Measurements from ENCODE around the gene MRTFA.
"Not testable (repeated sequence)": the region's sequence is repeated elsewhere in the genome, so short reads cannot be mapped to it uniquely, and the experiment has no call there.

MRTFA gene

DNA sequence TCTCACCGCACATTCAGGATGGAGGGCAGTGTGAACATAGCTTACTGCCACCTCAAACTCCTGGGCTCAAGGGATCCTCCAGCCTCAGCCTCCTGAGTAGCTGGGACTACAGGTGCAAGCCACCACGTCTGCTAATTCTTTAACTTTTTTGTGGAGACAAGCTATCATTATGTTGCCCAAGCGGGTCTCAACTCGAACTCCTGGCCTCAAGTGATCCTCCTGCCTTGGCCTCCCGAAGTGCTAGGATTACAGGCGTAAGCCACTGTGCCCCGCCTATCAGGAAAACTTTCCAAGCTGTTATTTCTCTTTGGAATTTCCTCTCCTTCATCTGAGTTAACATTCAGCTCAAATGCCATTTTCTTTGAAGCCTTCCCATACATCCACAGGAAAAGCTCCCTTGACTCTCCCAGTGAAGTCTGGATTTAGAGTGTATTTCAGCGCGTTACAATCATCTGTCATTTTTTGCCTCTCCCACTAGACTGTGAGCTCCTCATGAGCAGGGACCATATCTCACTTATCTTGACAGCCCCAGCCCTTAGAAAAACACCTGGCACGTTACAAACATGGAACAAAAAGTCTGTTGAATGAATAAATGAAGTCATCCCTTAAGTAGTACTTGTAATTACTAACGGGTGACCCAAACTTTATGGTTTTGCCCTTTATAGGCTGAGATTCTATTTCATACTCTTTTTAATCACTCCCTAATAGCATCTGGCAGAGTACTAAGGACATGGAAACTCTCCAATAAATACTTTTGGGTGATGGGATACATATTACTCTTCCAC, 2.2 kb downstream of the MRTFA start:
- no peak for DNase-seq (ENCODE audit: low read depth)
- H3K4me3 ChIP-seq (ENCODE audit: low read depth, low read length), result no peak overlapping the region

DNA sequence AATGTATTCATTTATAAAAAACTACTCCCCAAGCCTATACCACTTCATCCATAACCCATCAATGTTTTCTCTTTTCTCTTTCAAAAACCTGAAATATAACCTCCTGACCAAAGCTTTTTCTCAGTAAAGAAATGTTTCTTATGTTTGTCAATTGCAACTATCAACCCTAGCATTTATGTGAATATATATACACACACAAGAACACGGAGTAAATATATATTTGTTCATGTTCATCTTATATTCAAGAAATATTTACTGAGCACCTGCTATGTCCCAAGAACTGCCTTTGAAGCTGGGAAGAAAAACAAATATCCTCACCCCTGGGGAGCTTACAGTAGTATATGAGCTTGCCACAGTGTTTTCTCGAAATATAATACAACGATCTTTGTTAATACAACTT, 3.5 kb downstream of the MRTFA start:
- H3K4me3 ChIP-seq (ENCODE audit: low read depth, low read length), result no peak overlapping the region
- no peak for DNase-seq (ENCODE audit: low read depth)

- DNase-seq (ENCODE audit: low read depth), result no peak
- H3K4me3 ChIP-seq (ENCODE audit: low read depth, low read length), result no peak overlapping the region
Observed at GRCh38 chr22:40631925-40632324, 4.6 kb downstream of the MRTFA start.

- DNase-seq (ENCODE audit: low read depth), result no peak
- H3K4me3 ChIP-seq (ENCODE audit: low read depth, low read length), result no peak overlapping the region
Observed at GRCh38 chr22:40628354-40629042, 8.0 kb downstream of the MRTFA start.

GRCh38 chr22:40627612-40628011, 8.9 kb downstream of the MRTFA start:
- H3K4me3 ChIP-seq (ENCODE audit: low read depth, low read length), result no peak overlapping the region
- no peak for DNase-seq (ENCODE audit: low read depth)

DNA sequence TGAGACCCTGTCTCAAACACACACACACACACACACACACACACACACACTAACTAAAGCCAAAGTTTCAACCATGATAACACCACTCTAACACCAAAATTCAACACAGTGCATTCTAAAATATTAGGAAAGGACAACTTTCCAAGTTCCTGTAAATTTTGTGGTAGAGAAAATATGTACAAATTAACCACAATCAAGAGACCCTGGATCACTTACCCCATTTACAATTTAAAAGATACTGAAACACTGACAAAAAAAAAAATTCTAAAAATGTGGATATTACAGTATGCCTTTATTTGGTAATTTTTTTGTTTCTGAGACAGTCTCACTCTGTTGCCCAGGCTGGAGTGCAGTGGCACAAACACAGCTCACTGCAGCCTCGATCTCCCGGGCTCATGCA, 9.7 kb downstream of the MRTFA start:
- no peak overlapping the region for H3K4me3 ChIP-seq (ENCODE audit: low read depth, low read length)
- no peak for DNase-seq (ENCODE audit: low read depth)

DNA sequence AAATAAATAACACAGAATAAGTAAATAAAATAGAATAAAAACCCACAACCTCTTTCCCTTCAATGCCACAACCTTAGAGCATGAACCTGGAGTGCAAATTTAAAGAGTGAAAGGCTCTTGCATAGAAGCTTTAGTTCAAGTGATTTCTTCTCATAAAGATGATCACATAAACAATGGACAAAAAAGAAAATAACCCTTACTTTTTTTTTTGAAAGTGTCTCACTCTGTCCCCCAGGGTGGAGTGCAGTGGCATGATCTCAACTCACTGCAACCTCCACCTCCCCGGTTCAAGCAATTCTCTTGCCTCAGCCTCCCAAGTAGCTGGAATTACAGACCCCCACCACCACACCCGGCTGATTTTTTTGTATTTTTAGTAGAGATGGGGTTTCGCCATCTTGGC, 10.7 kb downstream of the MRTFA start:
- not testable (repeated sequence) for DNase-seq (ENCODE audit: low read depth); H3K4me3 ChIP-seq (ENCODE audit: low read depth, low read length)

- not testable (repeated sequence) for H3K4me3 ChIP-seq (ENCODE audit: low read depth, low read length); DNase-seq (ENCODE audit: low read depth)
Observed at GRCh38 chr22:40625281-40625680, 11.2 kb downstream of the MRTFA start.

DNA sequence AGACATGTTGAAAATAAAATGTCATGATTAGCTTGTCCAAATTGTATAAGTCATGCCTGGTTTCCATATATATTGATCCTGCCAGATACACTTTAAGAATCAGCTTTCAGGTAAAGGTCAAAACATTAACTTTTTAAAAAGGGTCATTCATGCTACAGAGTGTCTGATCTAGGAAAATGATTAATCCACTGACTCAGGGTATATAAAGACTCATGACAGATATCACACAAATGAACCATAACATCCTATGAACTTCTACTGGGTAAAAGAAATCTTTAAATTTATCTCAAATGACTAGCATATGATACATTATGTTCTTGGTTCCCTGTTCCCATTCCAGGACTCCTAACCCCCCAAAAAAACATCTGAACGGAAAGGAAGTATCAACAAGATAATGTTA, 11.7 kb downstream of the MRTFA start:
- DNase-seq (ENCODE audit: low read depth), result no peak
- no peak overlapping the region for H3K4me3 ChIP-seq (ENCODE audit: low read depth, low read length)

GRCh38 chr22:40621309-40622151, 15.0 kb downstream of the MRTFA start:
- no peak for DNase-seq (ENCODE audit: low read depth)
- no peak overlapping the region for H3K4me3 ChIP-seq (ENCODE audit: low read depth, low read length)

DNA sequence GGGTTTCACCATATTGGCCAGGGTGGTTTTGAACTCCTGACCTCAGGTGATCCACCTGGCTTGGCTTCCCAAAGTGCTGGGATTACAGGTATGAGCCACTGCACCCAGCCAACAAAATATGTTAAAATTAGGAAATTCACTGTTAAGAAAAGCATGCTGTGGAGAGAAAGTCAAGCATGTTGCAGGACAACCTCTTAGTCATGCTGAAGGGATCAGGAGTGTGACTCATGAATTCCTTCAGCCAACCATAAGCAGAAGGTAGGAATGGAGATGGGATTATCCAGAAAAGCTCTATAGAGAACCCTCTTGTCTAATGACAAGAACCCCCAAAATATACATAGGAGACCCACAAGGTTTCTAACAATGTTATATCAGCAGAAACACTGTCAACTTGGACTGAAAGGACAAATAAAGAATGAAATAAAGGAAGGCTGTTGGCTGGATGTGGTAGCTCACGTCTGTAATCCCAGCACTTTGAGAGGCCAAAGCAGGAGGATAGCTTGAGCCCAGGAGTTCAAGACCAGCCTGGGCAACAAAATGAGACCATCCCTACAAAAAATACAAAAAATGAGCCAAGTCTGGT, 16.0 kb downstream of the MRTFA start:
- no peak overlapping the region for H3K4me3 ChIP-seq (ENCODE audit: low read depth, low read length)

DNA sequence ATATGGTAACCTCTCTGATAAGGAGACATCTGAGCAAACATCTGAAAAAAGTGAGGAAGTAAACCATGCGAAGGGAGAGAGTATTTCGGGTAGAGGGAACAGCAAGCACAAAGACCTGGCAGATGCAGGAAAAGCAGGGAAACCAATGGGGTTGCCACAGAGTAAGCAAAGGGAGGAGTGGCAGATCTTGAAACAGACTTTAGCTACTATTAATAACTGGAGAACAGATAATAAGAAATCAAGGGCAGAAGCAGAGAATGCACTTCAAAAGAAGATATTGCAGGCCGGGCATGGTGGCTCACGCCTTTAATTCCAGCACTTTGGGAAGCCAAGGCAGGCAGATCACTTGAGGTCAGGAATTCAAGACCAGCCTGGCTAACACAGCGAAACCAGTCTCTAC, 18.1 kb downstream of the MRTFA start:
- no peak for DNase-seq (ENCODE audit: low read depth)

More for the DNA sequence above, 16.0 kb downstream of the MRTFA start:
- no peak for DNase-seq (ENCODE audit: low read depth)

DNA sequence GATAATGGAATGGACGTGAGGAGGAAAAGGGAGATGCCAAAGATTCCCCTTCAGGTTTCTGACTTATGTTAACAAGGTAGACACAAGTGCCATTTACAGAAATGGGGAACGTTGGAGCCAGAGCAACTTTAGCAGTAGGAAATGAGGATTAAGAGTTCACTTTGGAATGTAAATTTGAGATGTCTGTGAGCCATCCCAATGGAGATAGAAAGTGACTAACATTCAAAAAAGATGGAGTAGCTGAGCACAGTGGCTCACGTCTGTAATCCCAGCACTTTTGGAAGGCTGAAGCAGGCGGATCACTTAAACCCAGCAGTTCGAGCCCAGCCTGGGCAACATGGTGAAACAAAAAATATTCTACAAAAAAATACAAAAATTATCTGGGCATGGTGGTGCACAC, 19.9 kb downstream of the MRTFA start:
- H3K4me3 ChIP-seq (ENCODE audit: low read depth, low read length), result no peak overlapping the region
- no peak for DNase-seq (ENCODE audit: low read depth)

More for the DNA sequence above, 18.1 kb downstream of the MRTFA start:
- H3K4me3 ChIP-seq (ENCODE audit: low read depth, low read length), result no peak overlapping the region

GRCh38 chr22:40613067-40613466, 23.5 kb downstream of the MRTFA start:
- no peak overlapping the region for H3K4me3 ChIP-seq (ENCODE audit: low read depth, low read length)
- DNase-seq (ENCODE audit: low read depth), result no peak

- H3K4me3 ChIP-seq (ENCODE audit: low read depth, low read length), result no peak overlapping the region
- no peak for DNase-seq (ENCODE audit: low read depth)
Observed at GRCh38 chr22:40612291-40612751, 24.2 kb downstream of the MRTFA start.

DNA sequence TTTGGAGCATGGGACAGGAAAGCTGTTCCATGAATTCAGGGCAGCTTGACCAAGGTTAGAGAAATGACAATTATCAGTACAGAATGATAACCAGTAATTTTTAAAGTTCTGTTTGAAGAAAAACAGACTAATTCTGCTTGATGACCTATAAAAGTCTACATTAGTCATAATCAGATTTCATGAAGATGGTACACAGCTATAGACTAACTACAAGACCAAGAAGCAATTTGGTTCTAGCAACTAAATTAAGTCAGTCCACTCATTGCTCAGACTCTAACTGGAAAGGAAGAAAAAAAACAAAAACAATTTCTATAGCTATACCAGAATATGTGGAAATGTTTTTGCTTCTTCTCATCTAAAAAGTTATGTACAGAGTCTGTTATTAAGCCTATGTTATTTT, 24.9 kb downstream of the MRTFA start:
- no peak overlapping the region for H3K4me3 ChIP-seq (ENCODE audit: low read depth, low read length)
- no peak for DNase-seq (ENCODE audit: low read depth)

DNA sequence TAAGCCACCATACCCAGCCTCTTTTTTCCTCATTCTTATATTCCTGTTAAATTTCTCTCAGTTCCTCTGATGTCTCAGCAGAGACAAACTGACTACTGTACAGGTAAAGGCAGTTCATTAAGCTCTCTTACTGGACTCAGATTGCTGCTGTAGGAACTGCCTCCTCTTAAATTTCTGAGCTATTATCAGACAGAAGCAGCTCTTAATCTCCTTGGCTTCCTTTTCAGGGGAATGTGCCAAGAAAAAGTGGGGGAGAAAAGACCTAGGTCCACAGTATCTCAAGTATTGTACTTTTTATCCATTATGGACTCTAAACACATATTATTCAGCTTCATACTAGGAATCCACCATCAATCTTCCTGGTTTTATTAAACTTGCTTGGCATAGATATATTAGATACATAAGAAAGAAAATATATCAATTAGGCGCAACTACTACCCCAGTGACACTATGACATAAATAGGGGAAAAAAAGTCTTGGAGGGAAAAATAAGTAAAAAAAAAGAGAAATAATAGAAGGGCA, 26.1 kb downstream of the MRTFA start:
- DNase-seq (ENCODE audit: low read depth), result no peak
- H3K4me3 ChIP-seq (ENCODE audit: low read depth, low read length), result no peak overlapping the region

DNA sequence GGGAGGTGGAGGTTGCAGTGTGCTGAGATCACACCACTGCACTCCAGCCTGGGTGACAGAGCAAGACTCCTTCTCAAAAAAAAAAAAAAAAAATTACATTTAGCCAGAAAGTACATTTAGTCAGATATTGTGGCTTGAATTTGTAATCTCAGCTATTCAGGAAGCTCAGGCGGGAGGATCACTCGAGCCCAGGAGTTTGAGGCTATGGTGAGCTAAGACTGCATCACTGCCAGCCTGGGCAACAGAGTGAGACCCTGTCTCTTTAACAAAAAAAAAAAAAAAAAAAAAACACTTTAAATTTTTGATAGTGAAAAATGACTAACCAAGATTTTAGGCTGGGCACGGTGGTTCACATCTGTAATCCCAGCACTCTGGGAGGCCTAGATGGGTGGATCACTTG, 27.3 kb downstream of the MRTFA start:
- DNase-seq (ENCODE audit: low read depth), result no peak
- no peak overlapping the region for H3K4me3 ChIP-seq (ENCODE audit: low read depth, low read length)

DNA sequence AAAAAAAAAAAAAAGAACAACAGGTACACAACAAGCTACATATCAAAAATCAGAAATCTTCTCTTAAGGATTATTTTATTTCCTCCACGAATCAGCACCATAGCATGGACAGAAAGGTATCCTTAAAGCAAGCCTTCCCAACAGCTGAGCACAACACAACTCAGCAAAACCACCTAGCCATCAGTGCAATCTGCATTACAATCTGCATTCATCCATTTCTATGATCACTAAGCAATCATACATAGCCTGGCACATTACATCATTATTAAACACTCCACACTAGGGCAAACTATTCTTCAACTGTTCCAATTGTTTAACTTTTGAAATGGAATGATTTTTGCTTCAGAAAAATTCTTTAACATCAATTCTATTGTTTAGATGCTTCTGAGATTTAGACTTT, 29.0 kb downstream of the MRTFA start:
- H3K4me3 ChIP-seq (ENCODE audit: low read depth, low read length), result no peak overlapping the region
- DNase-seq (ENCODE audit: low read depth), result no peak

GRCh38 chr22:40606306-40606705, 30.2 kb downstream of the MRTFA start:
- no peak for DNase-seq (ENCODE audit: low read depth)
- no peak overlapping the region for H3K4me3 ChIP-seq (ENCODE audit: low read depth, low read length)

All from skeletal muscle cell (primary cell).